HG03280 (cell line): ENCODE results near the gene TCF21.
A peak's percentile ranks its signal among the peaks of the same experiment; 100 is the strongest.
"Not testable (repeated sequence)": the region's sequence is repeated elsewhere in the genome, so short reads cannot be mapped to it uniquely, and the experiment has no call there.

ENCODE experiments used
- ATAC-seq: cut with Tn5 transposase; IDR thresholded peaks from one replicate; pipeline ENCODE4 v1.9.1; 2021; ENCODE audit warnings: mild to moderate bottlenecking, moderate library complexity; ENCODE audit not compliant: unreplicated experiment

The TCF21 gene

DNA sequence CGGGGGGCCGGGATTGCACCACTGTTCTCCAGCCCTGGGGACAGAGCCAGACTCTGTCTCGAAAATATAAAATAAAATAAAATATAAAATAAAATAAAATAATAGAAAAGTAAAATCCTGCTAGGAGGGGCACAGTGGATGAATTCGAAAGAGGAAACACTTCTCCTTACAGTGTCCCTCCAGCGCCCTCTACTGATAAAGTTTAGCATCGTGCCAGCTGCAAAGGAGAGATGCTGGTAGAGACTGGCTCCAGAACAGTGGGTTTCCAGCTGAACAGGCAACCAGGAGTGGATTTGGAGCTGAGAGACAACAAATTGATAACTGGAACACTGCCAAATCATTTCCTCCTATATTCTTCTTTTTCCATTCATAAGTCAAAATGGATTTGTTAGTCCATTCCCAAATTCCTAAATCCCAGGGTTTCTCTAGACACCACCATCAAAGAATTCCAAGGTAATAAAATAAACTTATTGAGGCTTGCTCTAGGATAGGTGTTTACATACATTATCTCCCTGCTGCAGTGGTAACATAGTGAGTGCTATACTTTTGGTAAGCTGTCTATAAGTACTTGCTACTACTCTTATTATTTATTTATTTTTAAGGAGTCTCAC lies 32.4 kb downstream of the TCF21 start:
- ATAC-seq: peak; percentile 68

- ATAC-seq: peak; percentile 84
Measured at GRCh38 chr6:133923938-133924593, 35.2 kb downstream of the TCF21 start.

DNA sequence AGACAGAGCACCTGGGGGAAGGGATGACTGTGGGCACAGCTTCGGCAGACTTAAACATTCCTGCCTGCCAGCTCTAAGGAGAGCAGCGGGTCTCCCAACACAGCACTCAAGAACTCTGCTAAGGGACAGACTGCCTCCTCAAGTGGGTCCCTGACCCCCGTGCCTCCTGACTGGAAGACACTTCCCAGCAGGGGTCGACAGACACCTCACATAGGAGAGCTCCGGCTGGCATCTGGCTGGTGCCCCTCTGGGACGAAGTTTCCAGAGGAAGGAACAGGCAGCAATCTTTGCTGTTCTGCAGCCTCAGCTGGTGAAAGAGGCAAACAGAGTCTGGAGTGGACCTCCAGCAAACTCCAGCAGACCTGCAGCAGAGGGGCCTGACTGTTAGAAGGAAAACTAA lies 42.3 kb downstream of the TCF21 start:
- ATAC-seq: not testable (repeated sequence)

GRCh38 chr6:133936352-133936751 lies 47.4 kb downstream of the TCF21 start:
- not testable (repeated sequence) for ATAC-seq

- ATAC-seq: no peak
Measured at GRCh38 chr6:133937909-133938308, 49.0 kb downstream of the TCF21 start.

GRCh38 chr6:133938533-133938932 lies 49.6 kb downstream of the TCF21 start:
- ATAC-seq: no peak

DNA sequence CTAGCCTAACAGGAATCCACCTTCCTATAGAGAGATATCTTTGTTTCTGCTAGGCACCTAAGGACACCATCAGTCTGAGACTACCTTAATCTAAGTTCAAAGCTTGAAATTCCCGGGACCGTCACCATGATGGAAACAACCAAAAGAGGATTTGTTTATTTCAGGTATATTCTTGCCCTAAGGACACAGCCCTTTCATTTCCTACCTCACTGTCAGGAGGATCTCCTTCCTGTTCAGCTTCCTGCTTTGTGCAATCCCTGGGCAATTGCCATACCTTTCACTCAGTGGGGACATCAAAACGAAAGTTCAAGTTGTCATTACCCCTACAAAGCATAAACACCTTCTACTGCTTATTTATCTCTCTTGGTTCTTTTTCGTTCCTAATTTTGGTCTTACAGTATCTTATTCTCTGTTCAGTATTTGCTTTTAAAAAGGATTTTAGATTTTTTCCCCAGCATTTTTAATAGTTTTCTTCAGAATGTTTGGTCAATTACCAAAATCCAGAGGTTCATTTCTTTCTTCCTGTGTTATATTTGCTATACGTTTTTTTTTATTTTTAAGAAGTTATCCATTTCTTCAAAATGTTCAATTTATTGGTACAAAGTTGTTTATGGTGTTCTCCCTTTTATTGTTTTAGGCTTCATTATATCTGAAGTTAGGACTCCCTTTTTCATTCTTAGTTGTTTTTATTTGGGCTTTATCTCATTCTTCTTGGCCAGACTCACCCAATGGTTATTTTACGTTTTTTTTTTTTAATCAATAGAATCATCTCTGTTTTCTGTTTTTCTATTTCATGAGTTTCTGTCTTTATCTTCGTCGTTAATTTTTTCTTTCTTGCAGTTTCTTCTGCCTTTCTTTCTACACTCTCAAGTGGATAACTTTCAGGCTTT lies 51.1 kb downstream of the TCF21 start:
- ATAC-seq: no peak
